Activated CD4-positive, alpha-beta T cell treated with anti-CD3 and anti-CD28 coated beads, Interleukin-10, Interleukin-2, amounts not matched to agents 100 ng/mL and 50 ng/mL, durations not matched to agents 16 hours and 8 hours (primary cell): ENCODE measurements around the gene HOXD10.

Source experiments
- DNase-seq: peaks from one replicate; pipeline ENCODE4 v3.0.0-alpha.2; 2020

HOXD10 gene

GRCh38 chr2:176152350-176153181, 36.0 kb downstream of the HOXD10 start:
- DNase-seq, result no peak

GRCh38 chr2:176154576-176155252, 38.1 kb downstream of the HOXD10 start:
- DNase-seq, result no peak

GRCh38 chr2:176155356-176156044, 38.9 kb downstream of the HOXD10 start:
- DNase-seq, result no peak

- no peak for DNase-seq
These were observed 39.8 kb downstream of the HOXD10 start for GRCh38 chr2:176156301-176156806.

GRCh38 chr2:176156807-176157498, 40.4 kb downstream of the HOXD10 start, which contains the start of gene HOXD3:
Gene HOXD3, plus strand, starts transcription at chr2:176157307. Its CDS starts 11,808 bp downstream, at chr2:176169115.
- DNase-seq, result no peak

GRCh38 chr2:176157499-176158185, 41.1 kb downstream of the HOXD10 start:
- no peak for DNase-seq

- no peak for DNase-seq
These were observed 41.6 kb downstream of the HOXD10 start for GRCh38 chr2:176158186-176158591.

- no peak for DNase-seq
These were observed 42.5 kb downstream of the HOXD10 start for GRCh38 chr2:176158855-176159662.

GRCh38 chr2:176159663-176160250, 43.2 kb downstream of the HOXD10 start:
- DNase-seq, result no peak

- no peak for DNase-seq
These were observed 43.8 kb downstream of the HOXD10 start for GRCh38 chr2:176160251-176160985.

GRCh38 chr2:176160986-176161824, 44.6 kb downstream of the HOXD10 start:
- DNase-seq, result no peak

- DNase-seq, result no peak
These were observed 45.4 kb downstream of the HOXD10 start for GRCh38 chr2:176161825-176162626.

GRCh38 chr2:176162911-176163671, 46.5 kb downstream of the HOXD10 start:
- DNase-seq, result no peak

- DNase-seq, result no peak
These were observed 47.1 kb downstream of the HOXD10 start for GRCh38 chr2:176163672-176164056.

GRCh38 chr2:176164201-176164600, 47.6 kb downstream of the HOXD10 start:
- no peak for DNase-seq

- no peak for DNase-seq
These were observed 48.2 kb downstream of the HOXD10 start for GRCh38 chr2:176164611-176165369.
